Mucosa of gallbladder (tissue), 1 donor: ENCODE measurements around the gene KRTAP1-5. TPM values are rescaled to one million over a fixed set of nuclear protein-coding genes. Genes with fewer than 3 reads are reported as not detected.
"Not testable (repeated sequence)": the region's sequence is repeated elsewhere in the genome, so short reads cannot be mapped to it uniquely, and the experiment has no call there.

Experiments
- DNase-seq: peaks from one replicate; pipeline ENCODE4 v3.0.0-alpha.2; 2020; ENCODE audit warnings: low spot score
- total RNA-seq: library from RNA; stranded (reverse); gene quantifications from one replicate; pipeline ENCODE4 v1.2.1, GENCODE V29; 2021
- donor health status: DM: no; HTN: no; CAD: no.

KRTAP1-5 gene
- total RNA-seq, 1 donor from 2014 or later: not detected

DNA sequence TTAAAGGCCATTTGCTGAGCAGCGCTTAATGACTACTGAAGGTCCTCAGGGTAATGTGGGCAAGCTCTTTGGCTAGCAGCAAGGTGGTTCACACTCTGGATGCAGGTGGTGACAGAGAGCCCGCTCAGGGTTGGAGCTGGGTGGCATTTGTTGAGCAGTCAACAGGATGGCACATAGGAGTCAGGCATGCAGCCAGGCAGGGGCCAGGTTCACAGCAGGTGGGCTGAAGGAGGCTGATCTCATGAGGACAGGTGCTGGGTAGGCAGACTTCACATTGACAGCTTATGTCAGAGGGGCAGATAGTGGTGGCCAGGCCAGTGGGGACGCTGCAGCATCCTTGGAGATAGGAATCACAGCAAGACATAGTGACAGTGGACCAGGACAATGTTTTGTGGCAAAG lies 22.6 kb downstream of the KRTAP1-5 start:
- no peak for DNase-seq

DNA sequence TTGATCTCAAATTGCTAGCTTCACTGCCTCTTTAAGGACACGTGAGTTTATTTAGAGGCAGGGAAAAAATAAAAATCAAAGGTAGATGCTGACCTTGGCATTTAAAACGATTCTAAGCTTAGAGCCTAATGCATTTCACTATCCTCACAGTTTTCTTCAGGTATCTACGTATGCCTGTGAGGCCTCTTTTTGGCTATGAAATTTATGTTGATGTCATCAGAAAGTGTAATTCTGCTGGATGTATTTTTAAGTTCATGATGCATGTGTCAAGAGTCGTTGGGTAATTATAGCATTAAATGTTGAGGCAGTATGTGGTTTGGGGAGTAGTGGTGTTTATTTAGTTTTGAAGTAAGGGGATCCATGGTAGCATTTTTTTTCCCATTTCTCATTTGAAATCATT lies 23.1 kb downstream of the KRTAP1-5 start:
- DNase-seq: no peak

DNA sequence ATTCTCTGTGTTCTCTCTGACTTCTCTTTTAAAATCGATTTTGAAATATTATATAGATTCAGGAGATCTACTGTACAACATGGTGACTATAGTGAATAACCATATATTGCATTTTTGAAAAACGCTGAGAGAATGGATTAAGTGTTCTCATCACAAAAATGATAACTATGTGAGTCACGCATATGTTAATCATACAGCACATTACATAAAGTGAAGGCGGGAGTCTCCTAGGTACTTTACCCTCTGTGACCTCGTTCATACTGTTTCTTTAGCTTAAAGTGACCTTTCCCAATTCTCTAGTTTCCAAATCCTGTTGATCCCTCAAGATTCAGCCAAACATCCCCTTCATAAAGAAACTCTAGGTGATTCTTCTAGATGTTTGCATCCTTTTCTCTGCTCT lies 24.2 kb downstream of the KRTAP1-5 start:
- DNase-seq: no peak

DNA sequence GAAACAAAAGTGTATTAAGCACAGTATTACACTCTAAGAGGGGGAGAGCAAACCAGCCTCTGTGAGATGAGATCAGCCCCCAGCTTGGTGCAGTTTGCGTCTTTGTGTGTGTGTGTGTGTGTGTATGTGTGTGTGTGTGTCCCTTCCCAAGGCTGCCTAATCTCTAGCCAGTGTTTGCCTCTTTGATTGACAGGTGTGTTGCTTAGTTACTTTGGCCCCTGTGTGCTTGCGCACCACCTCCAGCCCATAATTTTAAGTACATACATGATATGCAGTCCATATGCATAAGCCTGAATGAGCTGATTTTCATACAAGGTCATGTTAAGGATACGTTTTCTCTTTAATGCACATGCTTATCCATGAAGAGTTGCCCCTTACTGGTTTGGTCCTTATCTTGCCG lies 25.2 kb downstream of the KRTAP1-5 start:
- DNase-seq: no peak

DNA sequence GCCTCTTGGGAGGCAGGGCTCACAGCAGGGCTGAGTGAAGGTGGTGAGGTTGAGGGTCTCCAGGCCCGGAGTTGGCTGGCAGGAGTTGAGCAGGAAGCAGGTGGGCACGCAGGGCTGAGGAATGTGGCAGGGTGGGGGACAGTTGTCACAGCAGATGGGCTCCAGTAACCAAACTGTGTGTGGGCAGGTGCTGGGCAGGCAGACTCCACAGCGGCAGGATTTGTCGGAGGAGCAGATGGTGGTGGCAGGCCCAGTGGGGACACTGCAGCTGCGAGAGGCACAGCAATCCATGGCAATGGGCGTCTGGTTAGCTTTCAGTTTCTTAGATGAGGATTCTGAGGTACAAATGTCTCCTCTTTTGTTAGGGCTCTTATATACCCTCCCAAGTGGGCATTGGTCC lies 27.4 kb downstream of the KRTAP1-5 start, which contains the start of gene KRTAP3-2:
TSS of gene KRTAP3-2 (minus strand) at position 344 of the 400 bp plus-strand sequence. CDS start at position 291, 53 bp downstream.
- not testable (repeated sequence) for DNase-seq

DNA sequence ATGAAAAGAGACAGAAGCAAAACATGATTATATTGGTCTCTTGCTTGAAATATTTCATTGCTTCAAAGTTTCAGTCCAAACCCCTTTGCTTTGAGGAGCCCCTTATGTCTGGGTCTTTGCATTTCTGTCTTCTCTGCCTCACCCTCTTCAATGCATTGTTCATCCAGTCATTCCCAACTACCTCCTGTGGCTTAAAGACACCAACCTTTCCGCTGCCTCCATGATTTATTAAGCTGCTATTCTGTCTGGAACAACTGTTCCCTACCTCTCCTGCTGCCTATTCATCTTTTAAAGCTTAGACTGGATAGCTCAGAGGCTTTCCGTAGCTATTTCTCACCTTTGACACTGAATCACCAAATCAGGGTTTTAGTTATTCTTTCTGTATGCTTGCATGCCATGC lies 29.6 kb downstream of the KRTAP1-5 start:
- no peak for DNase-seq

DNA sequence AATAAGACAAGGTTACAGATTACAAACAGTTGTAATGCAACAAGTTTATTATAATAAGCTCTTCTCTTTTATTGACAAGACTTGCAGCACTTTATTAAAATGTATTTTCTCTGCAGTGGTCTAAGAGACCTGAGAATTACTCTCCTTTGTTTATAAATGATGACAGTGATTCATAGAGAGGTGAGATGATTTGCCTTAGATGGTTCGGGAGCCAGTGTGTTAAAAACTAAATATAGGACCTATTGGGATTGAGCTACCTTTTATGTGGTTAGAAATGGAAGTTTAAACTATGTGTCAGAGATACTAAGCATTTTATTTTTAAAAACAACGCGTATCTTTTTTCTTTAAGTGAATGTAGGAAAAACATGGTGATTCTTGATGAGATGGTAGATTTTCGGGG lies 30.2 kb downstream of the KRTAP1-5 start:
- no peak for DNase-seq

DNA sequence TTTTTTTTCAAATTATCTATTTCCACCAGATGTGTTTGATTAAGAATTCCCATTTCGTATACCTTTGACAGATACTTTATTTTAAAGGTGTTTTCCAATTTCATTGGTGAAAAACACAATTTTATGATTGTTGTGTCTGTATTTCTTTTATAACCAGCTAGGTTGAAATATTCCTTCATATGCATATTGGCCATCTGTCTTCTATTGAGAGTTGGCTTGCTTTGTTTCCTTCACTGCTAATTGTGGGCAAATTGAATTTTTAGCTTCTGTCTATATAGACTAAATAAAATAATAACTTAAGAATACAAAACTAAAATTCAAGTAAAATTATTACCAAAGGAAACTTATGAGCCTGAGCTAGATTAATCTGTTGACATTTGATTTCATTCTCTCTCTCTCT lies 31.9 kb downstream of the KRTAP1-5 start:
- DNase-seq: no peak

DNA sequence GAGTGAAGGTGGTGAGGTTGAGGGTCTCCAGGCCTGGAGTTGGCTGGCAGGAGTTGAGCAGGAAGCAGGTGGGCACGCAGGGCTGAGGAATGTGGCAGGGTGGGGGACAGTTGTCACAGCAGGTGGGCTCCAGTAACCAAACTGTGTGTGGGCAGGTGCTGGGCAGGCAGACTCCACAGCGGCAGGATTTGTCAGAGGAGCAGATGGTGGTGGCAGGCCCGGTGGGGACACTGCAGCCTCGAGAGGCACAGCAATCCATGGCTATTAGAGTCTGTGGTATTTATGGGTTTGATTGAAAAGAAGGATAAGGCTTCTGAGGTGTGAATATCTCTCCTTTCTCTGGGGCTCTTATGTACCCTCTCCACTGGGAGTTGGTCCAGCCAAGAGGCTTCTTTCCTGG lies 33.2 kb downstream of the KRTAP1-5 start, which contains the start of gene KRTAP3-3:
TSS of gene KRTAP3-3 (minus strand) at position 326 of the 400 bp plus-strand sequence. CDS start at position 259, 67 bp downstream.
- DNase-seq: no peak

DNA sequence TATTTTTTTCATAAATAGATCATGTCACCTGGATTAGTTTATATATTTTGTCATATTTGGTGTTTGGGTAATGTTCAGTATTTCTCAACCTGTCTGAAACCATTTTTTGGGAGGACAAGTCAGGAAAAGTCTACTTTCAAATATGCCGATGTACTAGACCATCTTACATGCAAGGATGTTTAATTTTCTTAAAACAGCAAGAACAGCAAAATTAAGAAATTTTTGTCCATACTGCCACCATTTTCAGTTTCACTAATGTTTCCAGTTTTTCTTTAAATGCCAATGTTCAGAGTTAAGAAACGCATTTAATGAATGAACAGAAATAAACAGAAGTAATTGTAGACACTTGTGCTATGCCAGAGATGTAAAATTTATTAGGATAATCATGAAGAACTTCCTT lies 33.9 kb downstream of the KRTAP1-5 start:
- no peak for DNase-seq

DNA sequence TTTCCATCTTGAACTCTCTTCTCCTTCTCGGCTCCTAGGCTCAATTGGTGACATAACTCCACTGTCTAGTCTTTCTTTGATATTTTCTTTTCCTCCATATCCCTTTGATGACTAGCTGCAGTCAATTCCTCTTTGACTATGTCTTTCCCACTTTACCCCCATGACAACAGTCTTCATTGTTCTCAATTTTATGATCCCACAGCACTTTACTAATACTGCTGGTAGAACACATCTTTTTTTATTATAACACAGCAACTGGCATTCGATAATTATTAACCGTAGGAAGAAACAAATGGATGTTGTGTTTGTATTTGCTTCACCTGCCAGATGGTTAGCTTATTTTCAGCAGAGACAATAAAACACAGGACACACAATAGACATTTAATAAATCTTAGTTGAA lies 34.3 kb downstream of the KRTAP1-5 start:
- DNase-seq: no peak

DNA sequence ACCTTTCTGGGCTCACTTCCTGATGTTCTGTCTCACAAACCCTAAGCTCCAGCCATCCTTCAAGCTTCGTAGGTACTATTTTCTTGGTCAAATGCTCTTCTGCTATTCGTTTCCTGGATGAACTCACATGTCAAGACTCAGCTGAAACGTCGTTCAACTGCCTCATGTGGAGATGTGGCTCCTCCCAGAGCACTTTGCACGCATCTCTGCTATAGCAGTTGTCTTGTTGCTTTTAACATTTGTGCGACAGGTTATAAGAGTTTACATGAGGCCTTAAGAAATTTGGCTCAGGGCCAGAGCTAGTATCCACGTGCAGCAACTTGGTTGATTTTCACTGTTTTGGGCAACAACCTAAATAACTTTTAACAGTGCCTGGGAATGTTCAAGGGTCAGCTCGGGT lies 40.1 kb downstream of the KRTAP1-5 start:
- DNase-seq: no peak

DNA sequence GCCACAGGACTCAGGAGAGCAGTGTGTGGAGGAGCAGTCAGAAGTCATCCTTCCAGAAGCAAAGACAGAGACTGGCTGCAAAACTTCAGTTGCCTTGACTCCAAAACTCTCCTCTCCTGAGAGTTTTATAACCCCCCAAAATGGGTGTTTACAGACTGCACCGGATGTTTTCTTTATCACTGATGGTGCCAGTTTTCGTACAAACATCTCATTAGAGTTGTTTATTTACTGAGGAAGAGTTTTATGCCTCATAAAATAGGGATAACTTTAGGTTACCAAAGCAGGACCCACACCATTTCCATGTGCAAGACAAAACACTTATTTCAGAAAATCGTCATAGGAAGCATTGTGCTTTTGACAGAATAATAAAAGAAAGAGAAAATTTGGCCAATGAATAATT lies 42.8 kb downstream of the KRTAP1-5 start, which contains the start of gene KRT40:
TSS of gene KRT40 (minus strand) at position 101 of the 400 bp plus-strand sequence. CDS start at position 48, 53 bp downstream.
- DNase-seq: no peak

DNA sequence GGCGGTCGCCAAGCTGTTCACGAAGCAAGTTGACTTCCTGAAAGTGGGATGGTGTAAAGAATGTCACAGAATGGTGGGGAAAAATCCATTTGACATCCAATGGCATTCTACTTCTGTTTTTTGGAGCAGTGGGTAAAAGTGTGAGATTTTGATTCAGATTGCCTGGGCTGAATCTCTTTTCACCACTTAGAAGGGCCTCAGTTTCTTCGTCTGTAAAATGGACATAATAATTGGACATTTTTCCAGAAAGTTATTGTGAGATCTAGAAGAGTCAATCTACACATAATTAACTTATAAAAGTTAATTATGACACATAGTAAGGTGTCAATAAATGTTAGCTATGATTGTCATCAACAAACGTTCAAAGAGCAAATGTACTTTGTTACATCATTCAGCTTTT lies 45.9 kb downstream of the KRTAP1-5 start:
- DNase-seq: no peak

DNA sequence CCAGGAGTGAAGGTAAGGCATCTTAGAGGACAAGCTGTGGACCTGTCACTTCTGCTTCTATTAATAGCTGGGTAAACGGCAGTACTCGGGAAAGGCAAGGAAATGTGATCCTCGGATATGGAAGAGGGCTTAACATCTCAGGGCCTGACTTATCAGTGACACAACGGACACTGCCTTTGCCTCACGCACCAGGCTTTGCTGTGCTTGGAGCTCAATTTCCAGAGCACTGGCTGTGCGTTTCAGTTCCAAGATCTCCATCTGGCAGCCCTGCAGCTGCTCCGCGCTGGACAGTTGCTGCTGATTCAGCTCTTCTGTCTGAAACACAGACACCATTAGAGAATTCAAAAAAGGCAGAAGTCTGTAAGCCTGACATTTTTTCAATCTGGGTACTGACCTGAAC lies 46.4 kb downstream of the KRTAP1-5 start:
- DNase-seq: no peak

DNA sequence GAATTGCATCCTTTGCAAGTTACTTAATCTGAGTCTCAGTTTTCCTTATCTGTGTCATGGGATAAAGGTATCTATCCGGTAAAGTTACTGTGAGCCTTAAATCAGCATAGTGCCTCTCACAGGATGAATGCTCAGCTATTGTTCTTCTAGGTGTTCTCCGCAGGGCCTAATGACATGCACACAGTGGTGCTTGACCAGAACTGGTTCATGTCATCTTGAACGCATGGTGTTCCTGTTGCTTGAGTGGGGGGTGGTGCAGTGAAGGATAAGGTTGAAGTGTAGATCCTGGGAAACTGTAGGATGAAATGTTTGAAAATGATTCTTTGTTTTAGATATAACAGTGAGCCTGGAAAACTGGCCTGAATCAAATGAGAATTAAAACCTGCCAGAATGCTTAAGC lies 46.9 kb downstream of the KRTAP1-5 start:
- no peak for DNase-seq

DNA sequence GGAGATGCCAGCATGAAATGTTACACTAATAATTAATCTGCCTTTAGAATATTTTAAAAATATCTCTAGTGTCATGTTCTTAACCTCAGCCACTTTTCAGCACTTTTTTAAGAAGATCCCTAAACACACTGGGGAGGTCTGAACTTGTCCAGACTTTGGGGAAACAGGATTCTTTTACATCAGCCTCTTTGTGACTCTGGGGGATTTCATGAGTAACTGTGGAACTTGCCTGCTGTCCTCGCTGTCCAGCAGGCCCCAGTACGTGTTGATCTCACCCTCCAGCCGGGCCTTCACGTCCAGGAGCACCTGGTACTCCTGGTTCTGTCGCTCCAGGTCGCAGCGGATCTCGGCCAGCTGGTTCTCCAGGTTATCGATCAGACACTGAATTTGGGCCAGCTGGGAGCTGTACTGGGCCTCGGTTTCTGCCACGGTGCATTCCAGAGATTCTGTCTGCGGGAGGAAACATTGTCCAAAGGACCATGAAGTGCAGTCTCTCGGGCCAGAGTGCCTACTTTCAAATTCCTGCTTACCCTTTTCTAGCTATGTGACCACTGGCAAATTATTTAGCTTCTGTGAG lies 48.3 kb downstream of the KRTAP1-5 start:
- DNase-seq: peak; percentile 49

Other genes starting within 250 kb of the KRTAP1-5 start
- gene KRT27, start 244.7 kb downstream of the KRTAP1-5 start, total RNA-seq: not detected
- not detected for gene KRT28, start 227.2 kb downstream of the KRTAP1-5 start, total RNA-seq
- 30.1 TPM for gene KRT10, start 204.6 kb downstream of the KRTAP1-5 start, total RNA-seq
- gene KRT12, start 160.0 kb downstream of the KRTAP1-5 start, total RNA-seq: not detected
- 0.32 TPM for gene KRT20, start 142.0 kb downstream of the KRTAP1-5 start, total RNA-seq
- 7.0 TPM for gene KRT23, start 89.6 kb downstream of the KRTAP1-5 start, total RNA-seq
- not detected for gene KRT39, start 60.3 kb downstream of the KRTAP1-5 start, total RNA-seq
- not detected for gene KRT40, start 42.9 kb downstream of the KRTAP1-5 start, total RNA-seq
- not detected for gene KRTAP3-3, start 33.0 kb downstream of the KRTAP1-5 start, total RNA-seq
- not detected for gene KRTAP3-2, start 27.3 kb downstream of the KRTAP1-5 start, total RNA-seq
- gene KRTAP3-1, start 18.1 kb downstream of the KRTAP1-5 start, total RNA-seq: not detected
- gene KRTAP1-4, start 3.0 kb upstream of the KRTAP1-5 start, total RNA-seq: not detected
- gene KRTAP1-3, start 7.7 kb upstream of the KRTAP1-5 start, total RNA-seq: not detected
- not detected for gene KRTAP1-1, start 14.2 kb upstream of the KRTAP1-5 start, total RNA-seq
- gene KRTAP2-1, start 20.1 kb upstream of the KRTAP1-5 start, total RNA-seq: not detected
- not detected for gene KRTAP2-2, start 28.0 kb upstream of the KRTAP1-5 start, total RNA-seq
- not detected for gene KRTAP2-3, start 32.9 kb upstream of the KRTAP1-5 start, total RNA-seq
- gene KRTAP2-4, start 38.7 kb upstream of the KRTAP1-5 start, total RNA-seq: not detected
- gene KRTAP4-7, start 56.9 kb upstream of the KRTAP1-5 start, total RNA-seq: not detected
- gene KRTAP4-8, start 70.9 kb upstream of the KRTAP1-5 start, total RNA-seq: not detected
- not detected for gene KRTAP4-16, start 75.0 kb upstream of the KRTAP1-5 start, total RNA-seq
- not detected for gene KRTAP4-9, start 78.2 kb upstream of the KRTAP1-5 start, total RNA-seq
- not detected for gene KRTAP4-11, start 91.2 kb upstream of the KRTAP1-5 start, total RNA-seq
- not detected for gene KRTAP4-12, start 97.0 kb upstream of the KRTAP1-5 start, total RNA-seq
- not detected for gene KRTAP4-6, start 113.3 kb upstream of the KRTAP1-5 start, total RNA-seq
- not detected for gene KRTAP4-5, start 122.6 kb upstream of the KRTAP1-5 start, total RNA-seq
- gene KRTAP4-4, start 133.5 kb upstream of the KRTAP1-5 start, total RNA-seq: not detected
- gene KRTAP4-3, start 141.0 kb upstream of the KRTAP1-5 start, total RNA-seq: not detected
- not detected for gene KRTAP4-2, start 151.0 kb upstream of the KRTAP1-5 start, total RNA-seq
- not detected for gene KRTAP4-1, start 157.7 kb upstream of the KRTAP1-5 start, total RNA-seq
- gene KRTAP9-1, start 162.7 kb upstream of the KRTAP1-5 start, total RNA-seq: not detected
- gene KRTAP9-2, start 199.4 kb upstream of the KRTAP1-5 start, total RNA-seq: not detected
- gene KRTAP9-3, start 205.2 kb upstream of the KRTAP1-5 start, total RNA-seq: not detected
- gene KRTAP9-8, start 210.8 kb upstream of the KRTAP1-5 start, total RNA-seq: not detected
- gene KRTAP9-4, start 222.5 kb upstream of the KRTAP1-5 start, total RNA-seq: not detected
- not detected for gene KRTAP9-9, start 228.2 kb upstream of the KRTAP1-5 start, total RNA-seq
- gene KRTAP9-6, start 238.2 kb upstream of the KRTAP1-5 start, total RNA-seq: not detected
- not detected for gene KRTAP9-7, start 248.5 kb upstream of the KRTAP1-5 start, total RNA-seq